SK-MEL-5 (cell line): ENCODE data around the gene CDK5R1. TPM values are rescaled to one million over a fixed set of nuclear protein-coding genes. Genes with fewer than 3 reads are reported as not detected.
"Not testable (repeated sequence)": the region's sequence is repeated elsewhere in the genome, so short reads cannot be mapped to it uniquely, and the experiment has no call there.

Source experiments
- DNase-seq: peaks from one replicate; pipeline ENCODE4 v3.0.0-alpha.2; 2016; ENCODE audit warnings: low read depth, low spot score
- in situ Hi-C: cut with HindIII; loops from 2 replicates; pipeline ENCODE4 v1.10.0; 2016; ENCODE audit warnings: low sequenced_read_pairs, high pct_unique_total_duplicates, low pct_unique_long_range_greater_than_20kb
- polyA plus RNA-seq, 2 experiments: library from polyadenylated mRNA; depleted of rRNA; stranded (reverse); fragments of >200 nt; gene quantifications; 2 replicates each; pipeline ENCODE4 v1.2.3, GENCODE V29; 2015
- total RNA-seq: library from RNA; depleted of rRNA; stranded (reverse); fragments of >200 nt; shearing (Covaris generic); gene quantifications from 2 replicates; pipeline ENCODE4 v1.2.3, GENCODE V29; 2014; rRNA removed

Gene CDK5R1
- total RNA-seq: 18.0 and 20.0 TPM in 2 replicates
- 19.6 and 26.1 TPM in 2 replicates for polyA plus RNA-seq (2015; cell fraction: cytosol; rRNA removed)
- polyA plus RNA-seq (2015; cell fraction: nucleus; rRNA removed): 20.8 and 29.0 TPM in 2 replicates

- peak; percentile 76 for DNase-seq
- in situ Hi-C loops: no loop called here
These were observed at the start of gene CDK5R1 for GRCh38 chr17:32486701-32487472. Gene CDK5R1, plus strand, starts transcription at chr17:32486993. Its CDS starts 628 bp downstream, at chr17:32487621.

GRCh38 chr17:32440722-32441121, 46.1 kb upstream of the CDK5R1 start:
- DNase-seq: no peak
- in situ Hi-C loops: no loop called here

GRCh38 chr17:32441886-32442285, 44.9 kb upstream of the CDK5R1 start:
- DNase-seq: no peak
- in situ Hi-C loops: no loop called here

GRCh38 chr17:32443827-32444300, 42.9 kb upstream of the CDK5R1 start:
- no peak for DNase-seq
- in situ Hi-C loops: no loop called here

GRCh38 chr17:32444301-32445073, 42.3 kb upstream of the CDK5R1 start, which contains the start of gene PSMD11:
Gene PSMD11, plus strand, starts transcription at chr17:32444510. Its CDS starts 14 bp downstream, at chr17:32444524.
- in situ Hi-C loops: no loop called here

GRCh38 chr17:32445074-32445415, 41.7 kb upstream of the CDK5R1 start:
- peak; percentile 43 for DNase-seq
- in situ Hi-C loops: no loop called here

More at GRCh38 chr17:32444301-32445073, 42.3 kb upstream of the CDK5R1 start, which contains the start of gene PSMD11:
- DNase-seq: peak; percentile 98

- in situ Hi-C loops: no loop called here
- no peak for DNase-seq
These were observed 41.3 kb upstream of the CDK5R1 start for GRCh38 chr17:32445497-32445896.

- DNase-seq: peak; percentile 16
These were observed 40.8 kb upstream of the CDK5R1 start for GRCh38 chr17:32445971-32446370.

GRCh38 chr17:32446949-32447348, 39.8 kb upstream of the CDK5R1 start:
- DNase-seq: no peak
- in situ Hi-C loops: no loop called here

More at GRCh38 chr17:32445971-32446370, 40.8 kb upstream of the CDK5R1 start:
- in situ Hi-C loops: no loop called here

GRCh38 chr17:32449963-32450362, 36.8 kb upstream of the CDK5R1 start:
- DNase-seq: no peak
- in situ Hi-C loops: no loop called here

- DNase-seq, in situ Hi-C loops: not testable (repeated sequence)
These were observed 36.4 kb upstream of the CDK5R1 start for GRCh38 chr17:32450379-32450778.

GRCh38 chr17:32451879-32452278, 34.9 kb upstream of the CDK5R1 start:
- DNase-seq: no peak
- in situ Hi-C loops: no loop called here

- DNase-seq: no peak
- in situ Hi-C loops: no loop called here
These were observed 34.5 kb upstream of the CDK5R1 start for GRCh38 chr17:32452281-32452680.

GRCh38 chr17:32453370-32453769, 33.4 kb upstream of the CDK5R1 start:
- in situ Hi-C loops: no loop called here
- no peak for DNase-seq

- DNase-seq: no peak
- in situ Hi-C loops: no loop called here
These were observed 28.4 kb upstream of the CDK5R1 start for GRCh38 chr17:32458371-32458770.

- no peak for DNase-seq
- in situ Hi-C loops: no loop called here
These were observed 26.7 kb upstream of the CDK5R1 start for GRCh38 chr17:32460054-32460453.

- in situ Hi-C loops: no loop called here
- no peak for DNase-seq
These were observed 25.3 kb upstream of the CDK5R1 start for GRCh38 chr17:32461498-32461852.

GRCh38 chr17:32461853-32462617, 24.8 kb upstream of the CDK5R1 start:
- DNase-seq: peak; percentile 77
- in situ Hi-C loops: no loop called here
